GM18868 (cell line): ENCODE data around the gene VGLL4.
"Not testable (repeated sequence)": the region's sequence is repeated elsewhere in the genome, so short reads cannot be mapped to it uniquely, and the experiment has no call there.

Source experiments
- ATAC-seq: cut with Tn5 transposase; IDR thresholded peaks from one replicate; pipeline ENCODE4 v1.9.1; 2021; ENCODE audit warnings: mild to moderate bottlenecking, moderate library complexity; ENCODE audit not compliant: unreplicated experiment

VGLL4 gene

GRCh38 chr3:11536132-11536935 lies 107.4 kb downstream of the VGLL4 start:
- no peak for ATAC-seq

- ATAC-seq: no peak
Observed at GRCh38 chr3:11535243-11535960, 108.3 kb downstream of the VGLL4 start.

- no peak for ATAC-seq
Observed at GRCh38 chr3:11534793-11535101, 109.0 kb downstream of the VGLL4 start.

GRCh38 chr3:11534011-11534792 lies 109.5 kb downstream of the VGLL4 start:
- ATAC-seq: no peak

GRCh38 chr3:11532931-11533391 lies 110.8 kb downstream of the VGLL4 start:
- ATAC-seq: no peak

- ATAC-seq: no peak
Observed at GRCh38 chr3:11530153-11530721, 113.5 kb downstream of the VGLL4 start.

GRCh38 chr3:11529281-11529680 lies 114.4 kb downstream of the VGLL4 start:
- no peak for ATAC-seq

- ATAC-seq: not testable (repeated sequence)
Observed at GRCh38 chr3:11526121-11526520, 117.6 kb downstream of the VGLL4 start.

GRCh38 chr3:11523572-11524101 lies 120.1 kb downstream of the VGLL4 start:
- ATAC-seq: no peak

GRCh38 chr3:11522953-11523571 lies 120.7 kb downstream of the VGLL4 start:
- ATAC-seq: no peak

- ATAC-seq: no peak
Observed at GRCh38 chr3:11522398-11522715, 121.4 kb downstream of the VGLL4 start.

- no peak for ATAC-seq
Observed at GRCh38 chr3:11521167-11521566, 122.5 kb downstream of the VGLL4 start.

GRCh38 chr3:11517601-11518000 lies 126.1 kb downstream of the VGLL4 start:
- no peak for ATAC-seq

- no peak for ATAC-seq
Observed at GRCh38 chr3:11514191-11514821, 129.4 kb downstream of the VGLL4 start.

GRCh38 chr3:11513817-11514135 lies 129.9 kb downstream of the VGLL4 start:
- ATAC-seq: no peak

GRCh38 chr3:11513125-11513816 lies 130.4 kb downstream of the VGLL4 start:
- ATAC-seq: not testable (repeated sequence)

- not testable (repeated sequence) for ATAC-seq
Observed at GRCh38 chr3:11511606-11512005, 132.1 kb downstream of the VGLL4 start.

- no peak for ATAC-seq
Observed at GRCh38 chr3:11510356-11510755, 133.4 kb downstream of the VGLL4 start.

- no peak for ATAC-seq
Observed at GRCh38 chr3:11510001-11510340, 133.7 kb downstream of the VGLL4 start.
